Spleen (tissue), 7 donors: Measurements from ENCODE around the gene FBXO46.

Experiments
- POLR2A ChIP-seq, 3 donors: fragments of 450-650 bp; IDR thresholded peaks; one replicate each; pipeline ENCODE4 v1.5.1; 2017; ENCODE audit warnings: antibody characterized with exemption in 3 of 3, mild to moderate bottlenecking in 1 of 3
- TF ChIP-seq, protein P1 (sequence below), 11 experiments: fragments of 200-600 bp in 7 of 11; fragments of 450-650 bp in 4 of 11; sonication (generic) in 4 of 11; IDR thresholded peaks in 8 of 11; conservative IDR thresholded peaks in 3 of 11; 1 replicate in 7 of 11; 2 replicates in 4 of 11; pipeline versions ENCODE4 v1.4.0 to v1.8.0; 2016 to 2021; ENCODE audit warnings: antibody characterized with exemption in 11 of 11, inconsistent platforms in 4 of 11, mild to moderate bottlenecking in 1 of 11
- donor health status: DM: no; HTN: no; CAD: no; lungs with moderate emphysema.
- donor health status: DM: no; HTN: no; CAD: no.
- donor health status: DM: no; HTN: no; CAD: no.

DNA sequence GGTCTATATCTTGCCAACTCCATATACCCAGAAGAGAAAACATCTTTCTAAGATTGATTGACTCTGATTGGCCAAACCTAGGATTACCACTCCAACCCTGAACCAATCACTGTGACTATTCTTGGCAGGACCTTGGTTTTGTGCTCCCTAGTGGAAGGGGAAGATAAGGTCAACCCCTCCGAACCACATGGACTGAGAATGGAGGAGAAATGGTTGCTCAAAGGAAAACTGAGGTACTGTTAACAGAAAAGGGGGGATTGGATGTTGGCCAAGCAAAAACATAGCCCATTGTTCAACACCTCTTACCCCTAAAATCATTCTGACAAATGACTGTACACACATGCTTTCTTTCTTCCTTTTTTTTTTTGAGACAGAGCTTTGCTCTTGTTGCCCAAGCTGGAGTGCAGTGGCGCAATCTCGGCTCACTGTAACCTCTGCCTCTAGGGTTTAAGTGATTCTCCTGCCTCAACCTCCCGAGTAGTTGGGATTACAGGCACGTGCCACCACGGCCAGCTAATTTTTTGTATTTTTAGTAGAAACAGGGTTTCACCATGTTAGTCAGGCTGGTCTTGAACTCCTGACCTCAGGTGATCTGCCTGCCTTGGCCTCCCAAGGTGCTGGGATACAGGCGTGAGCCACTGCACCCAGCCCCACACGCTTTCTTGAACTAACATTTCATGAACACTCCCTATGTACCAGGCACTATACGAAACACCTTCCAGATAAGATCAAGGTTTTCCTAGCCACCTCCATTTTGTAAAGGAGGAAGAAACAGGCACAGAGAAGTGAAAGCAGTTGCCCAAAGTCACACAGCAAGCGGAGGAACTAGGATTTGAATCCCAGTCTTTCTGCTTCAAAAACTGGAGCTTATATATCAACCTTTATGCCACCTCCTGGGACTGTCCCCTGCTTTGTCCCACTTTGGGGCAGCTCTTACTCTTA, 9.1 kb upstream of the FBXO46 start:
- TF ChIP-seq, protein P1, sequence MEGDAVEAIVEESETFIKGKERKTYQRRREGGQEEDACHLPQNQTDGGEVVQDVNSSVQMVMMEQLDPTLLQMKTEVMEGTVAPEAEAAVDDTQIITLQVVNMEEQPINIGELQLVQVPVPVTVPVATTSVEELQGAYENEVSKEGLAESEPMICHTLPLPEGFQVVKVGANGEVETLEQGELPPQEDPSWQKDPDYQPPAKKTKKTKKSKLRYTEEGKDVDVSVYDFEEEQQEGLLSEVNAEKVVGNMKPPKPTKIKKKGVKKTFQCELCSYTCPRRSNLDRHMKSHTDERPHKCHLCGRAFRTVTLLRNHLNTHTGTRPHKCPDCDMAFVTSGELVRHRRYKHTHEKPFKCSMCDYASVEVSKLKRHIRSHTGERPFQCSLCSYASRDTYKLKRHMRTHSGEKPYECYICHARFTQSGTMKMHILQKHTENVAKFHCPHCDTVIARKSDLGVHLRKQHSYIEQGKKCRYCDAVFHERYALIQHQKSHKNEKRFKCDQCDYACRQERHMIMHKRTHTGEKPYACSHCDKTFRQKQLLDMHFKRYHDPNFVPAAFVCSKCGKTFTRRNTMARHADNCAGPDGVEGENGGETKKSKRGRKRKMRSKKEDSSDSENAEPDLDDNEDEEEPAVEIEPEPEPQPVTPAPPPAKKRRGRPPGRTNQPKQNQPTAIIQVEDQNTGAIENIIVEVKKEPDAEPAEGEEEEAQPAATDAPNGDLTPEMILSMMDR (IDR thresholded peaks at IDR 0.05 in 8 of 11, conservative IDR thresholded peaks at IDR 0.05 in 3 of 11) = no peak
- TF ChIP-seq POLR2A (IDR thresholded peaks at IDR 0.05) = no peak
